KG1 (cell line): ENCODE results near the gene TARS3.
"Not testable (repeated sequence)": the region's sequence is repeated elsewhere in the genome, so short reads cannot be mapped to it uniquely, and the experiment has no call there.

ENCODE experiments used
- DNase-seq: peaks from one replicate; lab custom pipeline; 2025; lab: John Stamatoyannopoulos, UW

TARS3 gene

DNA sequence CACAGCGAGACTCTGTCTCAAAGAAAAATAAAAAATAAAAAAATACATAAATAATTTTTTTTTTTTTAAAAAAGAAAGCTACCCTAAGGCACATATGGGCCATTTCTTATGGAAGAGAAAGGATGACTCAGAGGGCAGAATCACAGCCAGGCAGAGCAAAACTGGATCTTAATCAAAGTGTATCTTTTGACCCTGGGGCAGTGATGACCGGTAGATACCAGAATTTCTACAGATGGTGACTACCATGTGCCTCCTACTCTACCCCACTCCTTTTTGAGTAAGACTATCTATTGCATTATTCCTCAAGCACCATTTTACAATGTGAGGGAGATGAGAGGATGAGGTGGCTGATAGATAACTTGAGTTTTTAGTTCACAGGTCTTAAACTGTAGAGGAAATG lies 26.0 kb downstream of the TARS3 start:
- no peak for DNase-seq

DNA sequence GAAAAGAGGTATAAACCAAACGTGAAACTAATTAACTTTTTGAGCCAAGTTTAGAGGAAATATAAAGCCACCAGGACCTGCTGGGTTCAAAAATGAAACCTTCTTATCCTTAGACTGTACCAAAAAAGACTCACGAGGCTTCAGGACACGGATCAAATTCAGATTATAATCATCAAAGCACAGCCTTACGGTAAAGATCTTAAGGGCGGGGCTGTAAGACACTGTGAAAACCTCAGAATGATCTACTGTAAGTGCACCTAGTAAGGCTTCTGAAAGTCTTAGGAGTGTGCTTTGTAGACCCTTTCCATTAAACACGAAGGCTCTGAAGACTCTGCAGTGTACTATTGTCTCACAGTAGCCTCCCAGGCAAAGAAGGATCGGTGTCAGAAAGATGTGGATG lies 26.8 kb downstream of the TARS3 start:
- no peak for DNase-seq

DNA sequence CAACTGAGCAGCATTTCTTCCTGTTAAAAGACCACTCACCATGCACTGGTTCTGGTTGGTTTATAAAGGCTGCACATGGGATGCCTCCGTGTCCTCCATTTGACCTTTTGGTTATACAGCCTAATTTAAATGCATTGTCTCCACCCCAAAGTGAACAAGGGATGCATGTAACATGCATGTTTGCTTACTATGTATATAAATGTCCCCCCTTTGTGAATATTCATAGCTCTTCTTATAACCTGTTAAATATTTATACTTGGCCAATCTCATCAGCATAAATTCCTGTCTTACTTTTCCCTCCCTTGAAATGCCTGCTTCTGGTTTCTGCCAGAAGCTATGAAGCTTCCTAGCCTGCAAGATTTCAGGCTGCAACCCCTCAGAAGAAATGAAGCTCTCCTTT lies 27.4 kb downstream of the TARS3 start:
- no peak for DNase-seq

DNA sequence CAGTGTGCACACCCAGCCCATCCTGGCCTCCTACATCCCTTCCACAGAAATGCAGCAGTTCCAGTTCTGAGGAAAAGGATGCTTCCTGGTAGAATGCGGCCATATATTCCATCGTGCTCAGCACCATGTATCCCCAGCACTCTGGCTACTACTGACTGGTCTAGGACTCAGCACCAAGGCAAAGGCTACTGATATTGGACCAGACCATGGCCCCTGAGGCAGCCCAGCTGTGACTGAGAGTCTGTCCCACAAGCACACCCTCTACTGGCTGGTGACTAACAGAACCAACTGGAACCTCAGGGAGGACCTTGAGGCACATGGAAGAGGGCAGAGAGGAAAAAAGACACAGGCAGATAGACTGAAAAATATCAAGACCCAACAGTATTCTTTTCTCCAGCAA lies 30.0 kb downstream of the TARS3 start:
- DNase-seq, result no peak

DNA sequence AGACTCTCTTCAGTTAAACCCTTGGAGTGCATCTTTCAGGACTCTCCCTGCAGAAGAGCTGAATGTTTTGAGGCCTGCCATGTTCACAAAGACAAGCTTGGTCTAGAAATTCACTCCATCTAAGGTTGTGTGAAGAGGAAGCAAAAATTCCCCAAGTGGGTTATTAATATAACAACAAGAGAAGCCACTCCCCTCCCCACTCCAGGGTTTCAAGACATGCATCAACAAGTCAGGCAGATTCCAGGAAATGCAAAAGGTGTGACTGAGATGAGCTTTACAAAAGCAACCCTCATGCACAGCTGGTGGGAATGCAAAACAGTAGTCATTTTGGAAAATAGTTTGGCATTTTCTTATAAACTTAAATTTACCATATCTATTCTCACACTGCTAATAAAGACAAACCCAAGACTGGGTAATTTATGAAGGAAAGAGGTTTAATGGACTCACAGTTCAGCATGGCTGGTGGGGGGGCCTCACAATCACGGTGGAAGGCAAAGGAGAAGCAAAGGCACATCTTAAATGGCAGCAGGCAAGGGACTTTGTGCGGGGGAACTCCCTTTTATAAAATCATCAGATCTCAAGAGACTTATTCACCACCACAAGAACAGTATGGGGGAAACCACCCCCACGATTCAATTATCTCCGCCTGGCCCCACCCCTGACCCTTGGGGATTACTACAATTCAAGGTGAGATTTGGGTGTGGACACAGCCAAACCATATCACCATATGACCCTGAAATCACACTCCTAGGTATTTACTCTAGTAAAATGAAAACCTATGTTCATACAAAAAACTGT lies 31.3 kb downstream of the TARS3 start:
- DNase-seq, result no peak

DNA sequence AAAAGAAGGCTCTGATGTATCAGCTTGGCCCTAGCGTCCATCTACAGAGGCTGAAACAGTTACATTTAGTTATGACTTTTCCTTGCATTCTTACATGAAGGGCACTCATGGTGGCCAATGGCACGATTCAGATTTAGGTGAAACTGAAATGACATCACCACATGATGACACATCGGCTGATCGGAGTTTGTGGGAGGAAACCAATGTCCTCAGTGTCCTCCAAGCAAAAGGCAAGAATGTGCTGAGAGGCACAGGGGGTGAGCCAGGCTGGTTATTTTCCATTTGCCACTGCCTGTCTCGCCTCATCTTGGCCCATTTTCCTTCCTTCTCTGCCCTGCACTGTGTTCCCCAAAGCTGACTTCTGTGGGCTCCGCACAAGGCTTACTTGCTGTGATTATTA lies 34.4 kb downstream of the TARS3 start:
- DNase-seq, result no peak

DNA sequence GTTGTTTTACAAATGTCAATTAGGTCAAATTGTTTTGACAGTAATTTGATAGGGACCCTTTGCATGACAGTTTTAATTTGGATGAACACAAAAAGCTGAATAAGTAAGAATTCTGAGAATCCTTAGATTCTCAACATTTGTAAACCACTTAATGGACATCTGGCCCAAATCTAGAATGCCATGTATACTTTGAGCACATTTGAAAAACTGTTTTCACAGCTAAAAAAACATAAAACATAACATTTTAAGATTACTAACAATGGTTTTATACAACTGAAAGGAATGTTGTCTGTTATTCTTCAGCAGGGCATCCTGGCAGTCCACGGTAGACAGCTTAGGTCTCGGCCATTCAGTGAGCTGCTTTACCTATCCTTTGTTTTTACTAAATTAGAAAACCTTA lies 37.6 kb downstream of the TARS3 start:
- no peak for DNase-seq

DNA sequence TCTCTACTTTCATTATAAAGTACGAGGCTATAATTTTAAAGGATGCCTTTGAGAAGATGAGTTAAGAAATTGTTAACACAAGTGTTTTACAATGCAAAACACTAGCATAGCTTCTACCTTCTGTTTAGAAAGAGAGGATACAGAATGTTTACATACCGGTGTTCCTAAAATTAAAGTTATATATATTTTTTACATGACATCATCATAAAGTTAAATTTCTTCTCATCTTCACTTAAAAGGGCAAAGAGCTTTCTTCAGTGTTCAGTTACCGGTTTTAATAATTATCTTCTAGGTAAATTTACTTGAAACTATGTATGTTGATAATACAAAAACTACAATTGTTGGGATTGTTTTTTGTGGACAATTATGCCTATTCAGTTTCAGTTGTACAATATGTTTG lies 39.4 kb downstream of the TARS3 start:
- no peak for DNase-seq

DNA sequence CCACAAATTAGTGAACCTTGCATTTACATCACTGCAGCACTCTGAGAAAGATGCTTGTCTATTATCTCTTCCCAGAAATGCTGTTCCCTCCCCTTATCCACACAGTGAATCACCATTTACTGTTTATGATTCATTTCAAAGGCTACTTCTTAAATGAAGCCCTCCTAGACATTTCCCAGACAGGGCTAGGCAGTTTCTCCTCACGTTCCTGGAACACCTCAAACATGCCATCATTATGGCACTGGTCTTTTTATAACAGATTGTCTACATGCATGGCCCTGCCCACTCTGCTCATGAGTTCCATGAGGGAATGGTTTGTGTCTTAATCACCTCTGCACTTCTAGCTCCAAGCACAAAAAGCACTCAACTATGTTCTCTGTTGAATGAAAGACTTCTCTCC lies 39.9 kb downstream of the TARS3 start:
- no peak for DNase-seq

DNA sequence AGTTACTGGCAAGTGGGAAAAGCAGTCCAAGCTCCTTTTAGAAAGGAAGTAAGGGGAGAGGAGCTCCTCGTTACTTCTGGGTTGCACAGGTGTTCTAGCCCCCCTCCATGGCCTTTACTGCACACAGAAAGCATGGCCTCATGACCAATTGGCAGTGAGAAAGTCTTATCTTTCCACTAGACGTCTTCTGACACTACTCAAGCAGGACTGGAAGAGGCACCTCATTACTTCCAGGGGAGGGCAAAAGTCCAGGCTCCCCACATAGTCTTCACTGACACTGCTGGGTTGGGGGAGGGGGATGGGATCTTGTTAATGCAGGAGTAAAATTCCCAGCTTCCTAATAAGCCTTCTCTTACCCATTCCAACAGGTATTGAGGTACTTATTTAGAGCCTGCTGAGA lies 44.5 kb downstream of the TARS3 start:
- DNase-seq, result no peak

DNA sequence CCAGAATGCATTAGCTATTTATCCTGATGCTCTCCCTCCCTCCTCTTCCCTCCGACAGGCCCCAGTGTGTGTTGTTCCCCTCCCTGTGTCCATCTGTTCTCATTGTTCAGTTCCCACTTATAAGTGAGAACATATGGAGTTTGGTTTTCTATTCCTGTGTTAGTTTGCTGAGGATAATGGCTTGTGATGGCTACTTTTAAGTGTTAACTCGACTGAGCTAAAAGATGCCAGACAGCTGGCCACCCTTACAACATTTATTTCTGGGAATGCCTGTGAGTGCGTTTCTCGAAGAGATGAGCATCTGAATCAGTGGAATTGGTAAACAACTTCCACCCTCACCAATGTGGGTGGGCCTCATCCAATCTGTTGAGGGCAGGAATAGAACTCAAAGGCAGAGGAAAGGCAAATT lies 47.3 kb downstream of the TARS3 start:
- DNase-seq, result no peak

DNA sequence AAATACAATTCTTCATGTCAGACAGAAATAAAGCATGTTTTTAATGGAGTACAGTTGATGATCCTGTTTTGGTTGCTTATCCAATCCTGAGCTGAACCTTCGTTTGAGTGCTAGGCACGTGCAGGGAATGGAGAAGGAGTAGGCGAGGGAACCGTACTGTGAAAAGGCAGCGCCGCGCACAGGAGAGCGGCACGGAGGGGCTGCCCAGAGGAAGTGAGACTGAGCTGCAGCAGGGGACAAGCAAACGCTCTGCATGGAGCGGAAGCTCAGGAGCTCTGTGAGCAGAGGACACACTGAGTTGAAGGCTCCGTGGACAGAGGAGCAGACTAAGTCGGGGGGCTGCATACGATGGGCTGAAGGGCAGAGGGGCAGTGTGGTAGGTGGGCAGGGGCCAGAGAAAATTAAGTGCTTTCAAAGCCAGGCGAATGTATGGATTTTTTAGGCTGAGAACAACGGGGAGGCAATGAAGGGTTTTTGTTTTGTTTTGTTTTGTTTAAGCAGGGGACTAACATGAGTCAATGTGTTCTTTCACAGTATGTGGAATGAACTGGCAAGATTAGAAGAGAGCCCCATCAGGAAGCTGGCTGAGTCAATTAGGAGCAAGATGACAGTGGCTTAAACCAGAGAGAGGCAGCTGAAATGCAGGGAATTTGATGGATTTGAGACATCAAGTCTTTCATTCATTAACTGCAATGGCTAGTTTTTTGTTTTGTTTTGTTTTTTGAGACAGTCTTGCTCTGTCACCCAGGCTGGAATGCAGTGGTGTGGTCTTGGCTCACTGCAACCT lies 48.3 kb downstream of the TARS3 start:
- DNase-seq, result no peak

DNA sequence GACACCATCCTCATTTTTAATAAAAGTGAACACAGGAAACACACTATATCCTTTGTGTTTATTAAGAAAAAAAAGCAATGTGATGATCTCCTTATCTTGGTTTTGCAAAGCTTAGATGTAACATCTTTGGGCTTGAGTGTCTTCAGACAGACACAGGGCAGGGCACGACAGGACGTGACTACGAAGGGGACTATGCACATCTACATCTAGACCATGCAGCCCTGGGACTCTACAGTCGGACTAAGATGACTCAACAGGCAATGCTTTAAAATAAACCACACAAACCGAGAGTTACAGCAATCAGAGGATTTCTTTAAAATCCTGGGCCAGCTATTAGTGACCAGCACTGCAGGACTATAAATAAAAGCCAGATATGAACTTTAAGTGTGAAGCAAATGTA lies 49.3 kb downstream of the TARS3 start:
- no peak for DNase-seq

DNA sequence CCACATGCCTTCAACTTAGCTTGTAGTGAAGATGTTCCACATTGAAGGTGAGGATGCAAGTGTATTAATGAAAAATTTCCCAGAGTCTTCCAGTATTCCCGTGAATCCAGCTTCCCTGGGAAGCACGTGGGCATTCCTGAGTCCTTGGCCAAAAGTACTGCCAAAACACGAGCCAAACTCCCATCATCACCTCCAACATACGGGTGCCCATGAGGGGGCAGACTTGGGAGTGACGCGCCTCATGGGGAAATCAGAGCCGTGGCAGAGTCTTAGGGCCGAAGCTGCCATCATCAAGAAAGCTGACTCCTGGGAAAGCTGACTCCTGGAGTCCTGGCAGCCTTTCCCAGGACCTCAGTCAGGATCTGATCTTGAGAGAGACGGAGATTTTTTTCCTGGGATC lies 52.0 kb downstream of the TARS3 start:
- DNase-seq, result no peak

DNA sequence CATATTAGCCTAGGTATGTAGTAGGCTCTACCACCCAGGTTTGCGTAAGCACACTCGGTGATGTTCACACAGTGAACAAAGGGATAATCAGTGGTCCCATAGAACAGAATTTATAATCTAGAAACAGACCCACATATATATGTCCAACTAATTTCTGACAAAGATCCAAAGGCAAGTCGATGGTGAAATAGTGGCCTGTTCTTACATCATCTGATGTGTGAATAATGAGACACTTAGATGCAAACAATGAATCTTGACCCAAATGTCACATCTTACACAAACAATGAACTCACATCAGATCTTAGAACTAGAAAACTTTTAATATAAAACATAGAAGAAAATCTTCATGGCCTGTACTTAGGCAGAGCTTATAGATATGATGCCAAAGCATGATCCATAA lies 54.5 kb downstream of the TARS3 start:
- DNase-seq, result no peak

DNA sequence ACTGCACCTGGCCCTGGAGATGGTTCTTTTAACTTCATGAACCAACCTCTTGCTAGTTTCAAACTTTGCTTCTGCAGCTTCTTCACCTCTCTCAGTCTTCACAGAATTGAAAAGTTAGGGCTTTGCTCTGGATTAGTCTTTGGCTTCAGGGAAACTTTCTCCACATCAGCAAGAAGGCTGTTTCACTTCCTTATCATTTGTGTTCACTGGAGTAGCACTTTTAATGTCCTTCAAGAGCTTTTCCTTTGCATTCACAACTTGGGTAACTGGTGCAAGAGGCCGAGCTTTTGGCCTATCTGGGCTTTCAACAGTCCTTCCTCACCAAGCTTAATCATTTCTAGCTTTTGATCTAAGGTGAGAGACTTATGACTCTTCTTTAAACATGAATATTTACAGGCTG lies 56.4 kb downstream of the TARS3 start:
- DNase-seq, result no peak

DNA sequence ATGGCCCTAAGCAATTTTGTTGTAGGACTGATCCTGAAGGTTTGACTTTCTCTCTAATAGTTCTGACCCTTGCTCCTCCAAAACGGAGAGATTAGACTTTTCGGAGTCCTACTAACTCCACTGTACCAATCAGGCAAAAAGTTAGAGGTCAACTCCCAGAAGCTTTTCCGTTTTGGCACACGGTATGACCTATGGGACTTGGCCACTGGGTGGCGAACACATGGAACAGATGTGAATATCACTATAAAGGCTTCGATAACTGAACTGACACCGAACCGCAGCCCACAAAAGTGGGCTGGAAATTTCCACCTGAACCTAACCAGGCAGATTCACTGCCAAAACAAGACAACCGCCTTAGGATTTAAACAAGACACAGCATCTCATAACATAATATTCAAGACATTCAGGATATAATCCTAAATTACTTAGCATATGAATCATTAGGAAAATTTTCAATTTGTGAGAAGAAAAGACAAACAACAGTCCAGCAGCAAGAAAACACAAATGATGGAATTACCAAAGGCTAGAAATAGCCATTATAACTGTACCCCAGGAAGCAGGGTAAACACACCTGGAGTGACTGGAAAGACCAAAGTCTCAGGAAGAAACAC lies 59.9 kb downstream of the TARS3 start:
- no peak for DNase-seq

DNA sequence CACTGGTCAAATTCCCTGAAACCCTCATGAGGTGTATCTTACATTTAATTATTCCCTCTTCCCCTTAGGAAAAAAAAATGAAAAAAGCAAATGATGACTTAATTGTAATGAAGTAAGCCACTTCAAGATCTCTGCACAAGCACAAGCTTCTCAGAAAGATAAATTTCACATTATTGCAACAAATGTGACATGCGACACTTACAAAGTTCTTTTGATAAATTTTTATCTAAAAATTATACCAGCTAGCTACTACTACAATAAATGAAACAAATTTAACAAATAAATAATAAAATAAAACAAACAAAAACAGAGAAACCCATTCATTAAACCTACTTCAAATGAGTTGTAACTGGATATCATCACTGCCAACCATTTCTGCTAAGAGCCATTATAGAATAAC lies 62.1 kb downstream of the TARS3 start:
- no peak for DNase-seq

DNA sequence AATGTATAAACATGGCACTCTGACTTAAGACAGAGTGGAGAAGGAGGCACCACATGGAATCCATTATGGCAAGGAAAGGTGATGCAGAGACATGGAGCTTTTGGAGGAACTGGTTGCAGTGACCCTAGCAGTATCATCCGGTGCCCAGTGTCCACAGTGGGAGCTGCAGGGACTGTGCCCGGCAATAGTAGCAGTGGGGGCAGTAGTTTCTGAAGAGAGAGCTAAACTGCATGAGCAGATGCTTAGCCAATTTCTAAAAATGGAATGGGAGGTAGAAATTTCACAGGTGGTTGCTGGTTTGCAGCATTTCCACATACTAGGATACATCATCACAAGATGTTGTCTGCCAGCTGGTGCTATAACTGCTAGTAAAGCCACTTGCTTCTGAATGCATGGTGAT lies 64.3 kb downstream of the TARS3 start:
- no peak for DNase-seq

DNA sequence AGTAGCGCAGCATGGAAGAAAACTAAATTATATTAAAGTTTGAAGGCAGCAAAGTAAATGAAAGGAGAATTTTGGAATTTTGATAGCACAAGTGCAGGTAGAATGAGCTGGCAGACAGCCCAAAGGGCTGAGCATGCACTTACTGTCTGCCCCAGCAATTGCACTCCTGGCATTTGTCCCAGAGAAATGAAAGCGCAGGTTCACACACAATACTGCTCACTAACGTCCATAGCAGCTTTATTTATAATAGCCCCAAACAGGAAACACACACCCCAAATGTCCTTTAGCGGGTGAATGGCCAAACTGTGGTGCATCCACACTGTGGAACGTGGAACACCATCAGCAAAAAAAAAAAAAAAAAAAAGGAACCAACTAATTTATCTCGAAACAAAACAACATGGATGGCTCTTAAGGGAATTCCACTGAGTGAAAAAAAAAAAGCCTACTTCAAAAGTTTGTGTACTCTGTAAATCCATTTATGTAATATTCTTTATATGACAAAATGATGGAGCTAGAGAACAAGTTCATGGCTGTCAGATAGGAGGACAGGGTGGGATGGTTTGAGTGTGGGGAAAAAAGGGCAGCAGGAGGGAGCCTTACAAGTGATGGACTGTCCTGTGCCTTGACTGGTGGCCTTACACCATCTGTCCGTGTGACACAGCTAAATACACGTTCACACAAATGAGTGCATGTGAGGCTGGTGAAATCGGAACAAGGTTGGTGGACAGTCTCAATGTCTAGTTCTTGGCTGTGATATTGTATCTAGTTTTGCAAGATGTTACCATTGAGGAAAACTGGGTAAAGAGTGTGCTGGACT lies 66.1 kb downstream of the TARS3 start:
- DNase-seq, result no peak

DNA sequence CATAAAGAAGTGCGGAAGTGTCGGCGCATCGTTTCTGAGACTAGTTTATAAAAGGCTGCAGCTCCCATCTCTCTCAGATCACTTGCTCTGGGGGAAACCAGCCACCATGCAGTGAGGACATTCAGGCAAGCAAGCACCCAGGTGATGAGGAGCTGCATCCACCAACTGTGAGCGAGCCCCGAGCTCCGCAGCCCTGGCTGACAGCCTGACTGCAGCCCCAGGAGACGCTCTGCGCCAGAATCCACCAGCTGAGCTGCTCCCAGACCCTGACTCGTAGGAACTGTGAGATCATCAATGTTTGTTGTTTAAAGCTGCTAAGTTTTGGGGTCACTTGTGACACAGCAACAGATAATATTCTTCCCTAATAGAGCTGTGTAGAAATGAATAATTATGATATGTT lies 67.1 kb downstream of the TARS3 start:
- DNase-seq, result no peak

DNA sequence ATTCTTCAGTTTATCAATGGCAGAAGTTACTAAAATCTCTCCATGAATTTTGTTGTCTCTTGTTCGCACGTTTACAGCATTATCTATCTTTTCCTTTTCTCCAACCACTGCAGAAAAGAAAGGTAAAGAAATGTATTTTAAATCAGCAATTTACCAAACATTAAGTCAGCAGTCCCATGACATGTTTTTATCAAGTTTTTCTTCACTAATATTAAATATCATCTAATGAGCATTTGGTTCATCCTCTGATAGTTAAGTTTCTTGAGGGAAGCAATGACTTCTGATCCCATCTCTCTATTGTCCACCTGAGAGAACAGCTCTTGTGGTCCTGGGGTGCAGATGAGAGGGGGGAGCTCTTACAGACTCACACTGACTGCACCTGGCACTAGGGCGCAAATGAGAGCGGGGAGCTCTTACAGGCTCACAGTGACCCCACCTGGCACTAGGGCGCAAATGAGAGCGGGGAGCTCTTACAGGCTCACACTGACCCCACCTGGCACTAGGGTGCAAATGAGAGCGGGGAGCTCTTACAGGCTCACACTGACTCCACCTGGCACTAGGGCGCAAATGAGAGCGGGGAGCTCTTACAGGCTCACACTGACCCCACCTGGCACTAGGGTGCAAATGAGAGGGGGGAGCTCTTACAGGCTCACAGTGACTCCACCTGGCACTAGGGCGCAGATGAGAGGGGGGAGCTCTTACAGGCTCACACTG lies 69.5 kb downstream of the TARS3 start:
- DNase-seq, result not testable (repeated sequence)
